GM10847 (cell line): ENCODE measurements around the gene CHRNB2.

Source experiments
- POLR2A ChIP-seq: IDR thresholded peaks from 2 replicates; pipeline ENCODE4 v1.6.1; 2011; ENCODE audit not compliant: insufficient read length; ENCODE audit errors: extremely low read depth

Gene CHRNB2, protein sequence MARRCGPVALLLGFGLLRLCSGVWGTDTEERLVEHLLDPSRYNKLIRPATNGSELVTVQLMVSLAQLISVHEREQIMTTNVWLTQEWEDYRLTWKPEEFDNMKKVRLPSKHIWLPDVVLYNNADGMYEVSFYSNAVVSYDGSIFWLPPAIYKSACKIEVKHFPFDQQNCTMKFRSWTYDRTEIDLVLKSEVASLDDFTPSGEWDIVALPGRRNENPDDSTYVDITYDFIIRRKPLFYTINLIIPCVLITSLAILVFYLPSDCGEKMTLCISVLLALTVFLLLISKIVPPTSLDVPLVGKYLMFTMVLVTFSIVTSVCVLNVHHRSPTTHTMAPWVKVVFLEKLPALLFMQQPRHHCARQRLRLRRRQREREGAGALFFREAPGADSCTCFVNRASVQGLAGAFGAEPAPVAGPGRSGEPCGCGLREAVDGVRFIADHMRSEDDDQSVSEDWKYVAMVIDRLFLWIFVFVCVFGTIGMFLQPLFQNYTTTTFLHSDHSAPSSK

DNA sequence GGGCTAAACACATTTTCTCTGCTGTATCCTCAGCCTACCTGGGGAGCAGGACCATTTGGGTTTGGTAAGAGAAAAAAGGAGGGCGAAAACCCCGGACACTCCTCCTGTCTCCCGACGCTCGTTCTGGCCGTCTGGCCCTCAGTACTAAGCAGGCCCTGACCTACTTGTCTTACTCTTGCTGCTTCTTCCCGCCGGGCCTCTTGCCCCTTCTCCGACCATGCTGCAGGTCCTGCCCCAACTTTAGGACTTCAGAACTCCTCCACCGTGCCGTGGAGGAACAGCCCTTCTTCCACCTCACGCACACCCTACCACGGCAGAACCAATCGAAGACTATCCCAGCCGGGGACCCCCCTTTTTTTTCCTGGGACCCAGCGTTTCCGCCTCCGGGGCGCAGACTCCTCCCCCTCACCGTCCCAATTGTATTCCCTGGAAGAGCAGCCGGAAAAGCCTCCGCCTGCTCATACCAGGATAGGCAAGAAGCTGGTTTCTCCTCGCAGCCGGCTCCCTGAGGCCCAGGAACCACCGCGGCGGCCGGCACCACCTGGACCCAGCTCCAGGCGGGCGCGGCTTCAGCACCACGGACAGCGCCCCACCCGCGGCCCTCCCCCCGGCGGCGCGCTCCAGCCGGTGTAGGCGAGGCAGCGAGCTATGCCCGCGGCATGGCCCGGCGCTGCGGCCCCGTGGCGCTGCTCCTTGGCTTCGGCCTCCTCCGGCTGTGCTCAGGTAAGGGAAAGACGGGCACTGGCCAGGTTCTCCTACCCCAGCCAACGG is at the start of gene CHRNB2:
CHRNB2 (plus strand) TSS at position 393 of the 771 bp plus-strand sequence; CDS start at position 660, 267 bp downstream.
- no peak for TF ChIP-seq POLR2A

DNA sequence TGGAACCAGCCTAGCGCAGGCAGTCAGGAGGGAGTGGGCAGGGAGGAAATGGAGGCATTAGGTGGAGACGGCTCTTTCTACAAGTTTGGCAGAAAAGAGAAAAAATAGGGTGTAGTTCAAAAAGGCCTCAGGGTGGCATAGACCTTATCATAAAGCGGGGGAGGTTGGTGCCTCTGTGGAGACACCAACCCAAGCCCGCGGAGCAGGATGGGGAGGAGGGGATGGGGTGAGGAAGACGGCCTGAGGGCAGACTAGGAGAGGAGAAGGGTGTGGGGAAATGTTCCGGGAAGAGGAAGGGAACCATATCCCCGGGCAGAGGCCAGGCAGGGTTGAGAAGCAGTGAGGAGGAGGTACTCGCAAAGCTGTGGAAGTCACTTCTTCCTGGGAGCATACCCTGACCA is 48.0 kb upstream of the CHRNB2 start:
- TF ChIP-seq POLR2A = no peak

DNA sequence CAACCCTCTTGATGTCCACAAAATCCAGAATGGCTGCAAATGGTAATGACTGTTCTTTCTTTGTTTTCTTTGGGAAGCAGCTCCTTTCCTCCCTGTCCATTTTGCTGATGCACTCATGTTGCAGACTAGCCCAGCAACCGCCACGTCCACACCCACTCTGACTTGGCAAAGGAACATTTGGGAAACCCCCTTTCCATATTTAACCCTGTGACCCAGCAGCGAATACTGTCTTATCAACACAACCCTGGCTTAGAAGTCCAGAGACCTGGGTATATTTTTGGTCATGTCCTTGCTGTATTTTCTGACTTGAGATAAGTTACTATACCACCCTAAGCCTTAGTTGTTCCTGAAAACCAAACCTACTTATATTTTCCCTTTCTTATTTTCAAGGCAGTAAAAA is 47.2 kb upstream of the CHRNB2 start:
- TF ChIP-seq POLR2A = no peak

DNA sequence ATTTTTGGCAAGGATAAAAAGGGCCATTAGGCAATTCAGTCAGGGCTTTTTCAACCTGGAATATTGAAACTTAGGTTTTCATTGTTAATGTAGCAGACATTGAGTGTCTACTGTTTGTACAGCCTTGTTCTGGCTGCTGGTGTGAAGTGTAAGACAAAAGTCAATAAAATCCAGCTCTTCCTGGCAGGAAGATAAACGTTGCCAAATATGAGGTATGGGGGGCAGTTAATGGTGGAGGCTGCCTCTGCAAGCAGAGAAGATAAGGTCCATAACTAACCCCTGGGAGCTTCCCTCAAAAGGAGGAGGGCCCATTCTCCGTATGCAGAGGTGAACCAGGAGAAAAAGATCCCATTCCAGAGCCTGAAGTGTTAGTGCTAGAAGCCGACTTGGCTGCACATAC is 45.9 kb upstream of the CHRNB2 start:
- no peak for TF ChIP-seq POLR2A

DNA sequence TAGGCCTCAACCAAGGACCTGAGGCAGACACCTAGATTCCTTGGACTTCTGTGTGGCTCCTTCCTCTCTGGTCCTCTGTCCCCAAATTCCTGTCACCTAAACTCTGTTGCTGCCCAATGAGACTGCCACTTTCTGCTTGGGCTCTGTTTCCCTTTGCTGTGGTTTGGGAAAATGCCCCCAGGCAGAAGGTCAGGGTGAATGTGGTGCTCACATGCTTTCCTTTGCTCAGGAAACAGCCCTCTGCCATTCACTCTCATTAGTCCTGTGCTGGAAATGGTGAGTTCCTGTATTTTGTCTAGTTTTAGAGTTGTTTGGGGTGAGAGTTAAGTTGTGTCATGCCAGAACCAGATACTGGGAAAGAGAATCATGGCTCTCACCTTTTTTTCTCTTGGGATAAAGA is 42.7 kb upstream of the CHRNB2 start:
- no peak for TF ChIP-seq POLR2A

DNA sequence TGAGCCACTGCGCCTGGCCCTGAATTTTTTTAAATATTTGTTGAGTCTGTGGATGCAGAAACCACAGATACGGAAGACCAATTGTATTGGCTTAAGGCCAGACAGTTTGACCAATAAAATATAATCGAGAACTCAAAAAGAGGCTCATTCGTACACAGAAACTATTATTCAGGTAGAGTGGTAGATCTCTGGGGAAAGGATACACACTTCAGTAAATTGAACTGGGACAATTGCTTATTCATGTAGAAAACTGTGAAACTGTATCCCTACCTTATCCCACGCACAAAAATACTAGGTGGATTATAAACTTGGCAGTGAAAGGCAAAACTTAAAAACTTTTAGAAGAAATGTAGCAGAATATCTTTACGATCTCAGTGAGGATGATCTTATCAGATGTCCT is 40.4 kb upstream of the CHRNB2 start:
- TF ChIP-seq POLR2A = no peak

DNA sequence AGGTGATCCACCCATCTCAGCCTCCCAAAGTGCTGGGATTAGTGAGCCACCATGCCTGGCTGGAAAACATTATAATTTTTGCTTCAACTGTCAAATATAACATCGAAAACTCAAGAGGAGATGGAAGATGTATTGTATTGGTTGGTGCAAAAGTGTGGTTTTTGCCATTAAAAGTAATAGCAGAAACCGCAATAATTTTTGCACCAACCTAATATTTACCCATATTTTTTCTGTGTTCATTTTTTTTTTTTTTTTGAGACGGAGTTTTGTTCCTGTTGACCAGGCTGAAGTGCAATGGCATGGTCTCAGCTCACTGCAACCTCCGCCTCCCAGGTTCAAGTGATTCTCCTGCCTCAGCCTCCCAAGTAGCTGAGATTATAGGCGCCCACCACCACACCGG is 38.3 kb upstream of the CHRNB2 start:
- TF ChIP-seq POLR2A = no peak

DNA sequence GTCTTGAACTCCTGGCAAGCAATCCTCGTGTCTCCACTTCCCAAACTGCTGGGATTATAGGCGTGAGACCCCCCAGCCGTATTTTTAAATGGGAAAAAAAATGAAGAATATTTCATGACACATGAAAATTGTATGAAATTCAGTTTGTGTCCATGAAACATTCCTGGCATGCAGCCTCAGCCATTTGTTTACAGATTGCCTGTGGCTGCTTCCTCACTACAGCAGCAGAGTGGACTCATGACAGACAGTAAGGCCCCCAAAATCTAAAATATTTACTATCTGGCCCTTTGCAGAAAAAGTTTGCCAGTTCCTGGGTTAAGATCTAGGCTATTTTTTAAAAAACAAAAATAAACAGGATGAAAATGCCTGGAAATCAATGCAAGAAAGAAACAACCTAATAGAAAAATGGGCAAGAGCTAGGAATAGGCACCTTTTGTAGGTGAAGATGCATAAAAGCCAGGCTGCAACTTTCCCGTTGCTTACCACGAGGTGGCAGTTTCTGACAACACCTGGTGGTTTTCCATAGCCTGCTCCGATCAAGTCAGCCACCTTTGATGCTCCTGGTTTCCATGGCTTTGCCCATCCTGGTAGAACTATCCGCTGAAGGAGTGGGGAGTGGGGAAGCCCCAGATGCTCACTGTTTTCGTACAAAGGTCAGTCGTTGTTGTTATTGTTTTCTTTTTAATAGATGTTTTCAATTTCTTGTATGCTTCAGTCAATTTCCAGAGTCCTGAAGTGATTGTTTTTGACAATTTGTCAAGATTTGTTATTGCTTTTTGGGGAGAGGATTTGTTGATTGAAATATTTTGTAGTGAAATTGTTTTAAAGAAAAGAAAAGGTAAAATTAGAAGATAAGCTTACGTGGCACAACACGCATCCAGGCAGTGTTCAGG is 33.4 kb upstream of the CHRNB2 start:
- TF ChIP-seq POLR2A = no peak

DNA sequence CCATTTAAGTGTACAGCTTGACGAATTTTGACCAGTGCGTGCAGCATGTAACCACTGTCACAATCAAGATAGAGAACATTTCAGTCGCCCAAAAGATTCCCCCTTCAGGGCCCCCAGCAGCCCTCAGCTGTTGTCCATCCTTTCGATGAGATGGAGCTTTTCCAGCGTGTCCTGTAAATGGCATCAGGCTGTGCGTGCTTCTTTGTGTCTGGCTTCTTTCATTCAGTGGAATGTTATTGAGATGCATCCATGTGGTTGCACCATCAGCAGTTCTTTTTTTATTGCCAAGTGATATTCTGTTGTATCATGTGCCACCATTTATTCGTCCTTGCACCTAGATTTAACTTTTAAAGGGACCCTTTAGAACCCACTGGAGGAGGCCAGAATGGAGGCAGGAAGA is 31.0 kb upstream of the CHRNB2 start:
- TF ChIP-seq POLR2A = no peak

DNA sequence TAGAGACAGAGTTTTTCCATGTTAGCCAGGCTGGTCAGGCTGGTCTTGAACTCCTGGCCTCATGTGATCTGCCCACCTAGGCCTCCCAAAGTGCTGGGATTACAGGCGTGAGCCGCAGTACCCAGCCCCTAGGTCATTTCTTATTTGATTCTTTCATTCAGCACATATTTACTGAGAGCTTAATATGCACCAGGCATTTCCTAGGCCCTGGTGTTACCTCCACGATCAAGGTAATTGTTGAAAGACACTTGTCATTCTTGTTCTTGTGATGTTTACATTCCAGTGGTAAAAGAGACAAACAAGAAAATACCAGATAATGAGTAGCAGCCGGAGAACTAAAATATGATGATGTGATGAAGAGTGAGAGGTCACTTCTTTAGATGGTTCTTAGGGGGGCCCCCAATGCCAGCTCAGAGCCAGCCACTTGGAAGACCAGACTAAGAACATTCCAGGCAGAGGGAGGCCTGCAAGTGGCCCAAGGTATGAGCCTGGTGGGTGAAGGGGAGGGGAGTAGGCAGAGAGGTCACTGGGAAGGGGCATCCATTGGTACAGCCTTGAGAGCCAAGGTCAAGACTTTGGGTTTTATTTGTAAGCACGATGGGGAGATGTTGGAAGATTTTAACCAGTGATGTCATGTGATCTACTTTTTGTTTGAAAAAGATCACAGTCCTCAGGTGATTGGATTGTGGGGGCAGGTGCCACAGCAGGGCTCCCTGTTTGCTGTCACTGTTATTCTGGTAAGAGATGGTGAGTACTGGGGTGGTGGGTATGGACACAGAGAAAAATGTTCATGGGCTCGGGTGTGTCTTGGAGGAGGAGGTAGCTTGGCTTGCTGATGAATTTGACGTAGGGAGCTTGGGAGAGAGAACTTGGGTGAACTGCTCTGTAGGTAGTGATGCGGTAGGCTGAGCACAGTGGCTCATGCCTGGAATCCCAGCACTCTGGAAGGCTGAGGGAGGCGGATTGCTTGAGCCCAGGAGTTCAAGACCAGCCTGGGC is 27.8 kb upstream of the CHRNB2 start:
- TF ChIP-seq POLR2A = no peak

DNA sequence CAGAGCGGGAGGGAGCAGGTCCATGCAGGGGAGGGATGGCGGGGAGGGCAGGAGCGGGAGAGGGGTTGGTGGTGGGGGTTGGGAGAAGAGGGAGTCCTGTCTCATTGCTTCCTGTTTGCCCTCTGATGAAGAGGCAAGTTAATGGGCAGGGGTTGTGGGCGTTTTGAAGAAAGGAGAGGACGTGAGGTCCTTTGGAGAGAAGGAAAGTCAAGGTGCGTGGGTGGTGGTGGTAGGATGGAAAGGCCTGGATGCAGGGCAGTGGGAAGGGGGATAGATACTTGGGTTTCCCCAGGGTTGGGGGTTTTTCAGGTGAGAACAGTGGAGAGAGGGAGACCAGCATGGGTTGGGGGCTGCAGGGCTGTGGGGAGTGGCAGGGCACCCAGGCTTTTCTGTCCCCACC is 26.3 kb upstream of the CHRNB2 start:
- TF ChIP-seq POLR2A = no peak

DNA sequence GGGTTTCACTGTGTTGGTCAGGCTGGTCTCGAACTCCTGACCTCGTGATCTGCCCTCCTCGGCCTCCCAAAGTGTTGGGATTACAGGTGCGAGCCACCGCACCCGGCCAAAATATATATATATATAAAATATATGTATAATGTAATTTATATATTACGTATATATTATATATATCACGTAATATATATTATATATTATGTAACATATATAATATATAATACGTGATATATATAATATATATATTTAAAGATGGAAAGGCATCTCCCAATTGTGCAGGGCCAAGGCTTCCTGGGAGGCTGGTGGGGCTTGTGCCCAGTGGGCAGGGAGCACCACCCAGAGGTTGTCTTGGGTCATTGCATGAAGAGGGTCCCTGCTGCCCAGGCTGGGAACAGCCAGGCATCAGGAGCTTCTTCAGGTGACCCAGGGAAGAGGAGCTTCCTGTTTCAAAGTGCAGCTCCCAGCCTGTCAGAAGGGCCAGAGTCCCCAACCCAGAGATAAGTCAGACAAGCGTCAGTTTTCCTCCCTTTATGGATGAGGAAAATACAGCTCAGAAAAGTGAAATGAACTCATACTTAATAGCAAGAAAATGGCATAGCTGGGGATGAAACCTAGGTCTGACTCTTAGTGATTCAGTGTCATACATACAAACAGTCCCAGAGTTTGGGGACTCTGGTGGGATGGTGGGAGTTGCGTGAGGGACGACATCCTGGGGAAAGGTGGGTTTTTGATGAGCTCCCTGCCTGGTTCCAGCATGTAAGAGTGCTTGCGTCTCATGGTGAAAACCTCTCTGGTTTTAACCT is 21.1 kb upstream of the CHRNB2 start:
- no peak for TF ChIP-seq POLR2A

DNA sequence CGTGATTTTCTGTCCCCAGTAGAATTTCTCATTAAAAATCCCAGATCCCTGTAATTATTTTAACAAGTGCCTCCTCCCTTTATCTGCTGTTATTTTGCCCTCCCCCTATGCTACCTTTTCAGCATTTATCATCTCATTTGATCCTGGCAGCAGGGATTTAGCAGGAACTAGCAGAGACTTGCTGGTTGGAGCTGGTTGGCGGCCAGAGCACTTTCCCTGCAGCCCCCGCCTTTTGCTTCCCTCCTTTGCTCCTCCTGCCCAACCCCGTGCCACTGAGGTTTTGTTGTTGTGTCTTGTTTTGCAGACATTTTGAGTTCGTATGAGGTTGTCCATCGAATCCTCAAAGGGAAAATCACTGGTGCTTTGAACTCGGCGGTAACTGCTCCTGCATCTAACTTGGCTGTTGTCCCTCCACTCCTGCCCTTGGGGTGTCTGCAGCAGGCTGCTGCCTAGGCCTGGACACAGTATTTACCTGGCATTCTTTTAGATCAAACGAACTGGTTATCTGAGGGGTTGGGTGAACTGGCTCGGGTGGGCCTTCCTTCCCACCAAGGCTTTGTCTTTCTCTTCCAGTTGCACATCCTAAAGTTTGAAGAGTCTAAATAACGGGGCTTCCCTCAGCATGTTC is 20.4 kb upstream of the CHRNB2 start:
- no peak for TF ChIP-seq POLR2A
